ENCODE results near the gene SPRING1. TPM values are rescaled to one million over a fixed set of nuclear protein-coding genes. Genes with fewer than 3 reads are reported as not detected.
"Not testable (repeated sequence)": the region's sequence is repeated elsewhere in the genome, so short reads cannot be mapped to it uniquely, and the experiment has no call there.

The SPRING1 gene
- total and polyA plus RNA-seq, 2 of the 4 experiments (the other 2 are of a cell fraction) = 12.4 to 14.0 TPM

- H3K9ac ChIP-seq (ENCODE audit: low read depth, low read length) = no peak overlapping the region
- no peaks in the 10 kb centered on the region for H3K4me1 ChIP-seq (ENCODE audit: control insufficient read depth, insufficient read depth, low read length)
- no peak overlapping the region for H2BK20ac ChIP-seq (ENCODE audit: low read depth, low read length)
- H2AFZ ChIP-seq (replicated peaks; ENCODE audit: low read length, poor library complexity) = no peak overlapping the region
- in situ Hi-C loops (cut with MboI; ENCODE audit: low sequenced_read_pairs) = no loop called here
- H3K36me3 ChIP-seq (ENCODE audit: control insufficient read depth, insufficient read depth, low read length) = no peaks in the 10 kb centered on the region
- POLR2A ChIA-PET (ENCODE audit: unreplicated experiment) = interaction anchor here (0.5 kb wide), 1 partner anchor 460 kb away, joined by 3 read pairs; no protein-coding TSS in a partner anchor
- H4K91ac ChIP-seq (ENCODE audit: insufficient read depth, low read depth, low read length) = no peak overlapping the region
- no peak overlapping the region for H3K14ac ChIP-seq (replicated peaks; ENCODE audit: low read depth, low read length)
- no peak overlapping the region for H2AK9ac ChIP-seq (replicated peaks; ENCODE audit: low read depth, low read length, poor library complexity)
- no peak overlapping the region for H3K4ac ChIP-seq (ENCODE audit: low read depth, low read length)
- no peak overlapping the region for H2BK5ac ChIP-seq (ENCODE audit: low read depth, low read length, poor library complexity, severe bottlenecking)
- BruUV-seq (replicated peaks) = no TSS peak
- no peak overlapping the region for H3K4me2 ChIP-seq (ENCODE audit: low read depth, low read length)
- no peak overlapping the region for H3K4me3 ChIP-seq (ENCODE audit: insufficient read depth, low read depth, low read length)
- no peaks in the 10 kb centered on the region for H3K27me3 ChIP-seq (ENCODE audit: control insufficient read depth, insufficient read depth, low read length)
- no peak overlapping the region for H2BK15ac ChIP-seq (ENCODE audit: low read depth, low read length)
- dilution Hi-C loops (cut with HindIII; ENCODE audit: low sequenced_read_pairs, unreplicated experiment) = no loop called here
- H3K27ac ChIP-seq (ENCODE audit: insufficient read depth, low read length) = no peak overlapping the region
- H4K8ac ChIP-seq (ENCODE audit: low read depth in 2 of 2, low read length in 2 of 2) = no peak overlapping the region
- H3K23ac ChIP-seq (ENCODE audit: low read depth, low read length) = no peak overlapping the region
- H4K5ac ChIP-seq (ENCODE audit: low read depth, low read length) = no peak overlapping the region
- H3K9me3 ChIP-seq (ENCODE audit: control insufficient read depth, insufficient read depth, low read length) = no peaks in the 10 kb centered on the region
- no peaks in the 10 kb centered on the region for H3K9me1 ChIP-seq (ENCODE audit: insufficient read depth, low read length)
- no peak overlapping the region for H3K56ac ChIP-seq (ENCODE audit: extremely low read depth, insufficient read depth, low read length)
- no peaks in the 10 kb centered on the region for H4K20me1 ChIP-seq (ENCODE audit: insufficient read depth, low read length)
- WGBS, 2 experiments (ENCODE audit: extremely low coverage in 2 of 2, insufficient read length in 1 of 2) = no CpG with 5 or more reads among the region's 3 CpGs
- ATAC-seq (ENCODE audit: low read depth) = no peak
- TF ChIP-seq MAFK (IDR thresholded peaks at IDR 0.05; ENCODE audit: low read depth, low read length) (no peak), RFX5 (IDR thresholded peaks at IDR 0.05; ENCODE audit: low read depth, low read length) (no peak), MAZ (IDR thresholded peaks at IDR 0.05; ENCODE audit: borderline replicate concordance, low read depth, low read length) (no peak), CHD1 (IDR thresholded peaks at IDR 0.05; ENCODE audit: low read depth, low read length) (no peak), CTCF (conservative IDR thresholded peaks at IDR 0.05; ENCODE audit: low read depth, low read length) (no peak), BHLHE40 (IDR thresholded peaks at IDR 0.05; ENCODE audit: low read depth, low read length) (no peak)
- H3K18ac ChIP-seq (ENCODE audit: low read depth, low read length) = no peak overlapping the region
- CTCF ChIA-PET = interaction anchor here (0.6 kb wide), 1 partner anchor 408 kb away, joined by 4 read pairs; no protein-coding TSS in a partner anchor
- H3K79me1 ChIP-seq (ENCODE audit: low read depth in 1 of 2, low read length in 2 of 2) = no peaks in the 10 kb centered on the region
- H2AK5ac ChIP-seq (ENCODE audit: low read depth, low read length) = no peak overlapping the region
- no peak for DNase-seq
- intact Hi-C loops (cut with micrococcal nuclease) = no loop called here
- no peak overlapping the region for H2BK120ac ChIP-seq (ENCODE audit: low read depth, low read length)
Observed at GRCh38 chr12:116744766-116745165, 6.9 kb upstream of the SPRING1 start.

DNA sequence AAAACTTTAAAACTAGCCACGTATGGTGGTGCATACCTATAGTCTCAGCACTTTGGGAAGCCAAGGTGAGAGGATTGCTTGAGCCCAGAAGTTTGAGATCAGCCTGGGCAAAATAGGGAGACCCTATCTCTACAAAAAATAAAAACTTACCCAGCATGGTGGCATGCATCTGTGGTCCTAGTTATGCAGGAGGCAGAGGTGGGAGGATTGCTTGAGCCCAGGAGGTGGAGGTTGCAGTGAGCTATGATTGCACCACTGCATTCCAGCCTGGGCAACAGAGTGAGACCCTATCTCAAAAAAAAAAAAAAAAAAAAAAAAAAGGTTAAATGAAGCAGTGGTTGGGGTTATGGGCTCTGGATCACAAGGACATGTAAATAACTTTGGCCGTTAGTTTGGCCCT, 4.9 kb upstream of the SPRING1 start:
- DNase-seq; H3K4me1 ChIP-seq (ENCODE audit: control insufficient read depth, insufficient read depth, low read length); CTCF ChIA-PET; H4K8ac ChIP-seq (ENCODE audit: low read depth in 2 of 2, low read length in 2 of 2); H3K23ac ChIP-seq (ENCODE audit: low read depth, low read length); H2BK120ac ChIP-seq (ENCODE audit: low read depth, low read length); dilution Hi-C loops (cut with HindIII; ENCODE audit: low sequenced_read_pairs, unreplicated experiment); H2BK5ac ChIP-seq (ENCODE audit: low read depth, low read length, poor library complexity, severe bottlenecking); BruUV-seq (replicated peaks); intact Hi-C loops (cut with micrococcal nuclease); H4K91ac ChIP-seq (ENCODE audit: insufficient read depth, low read depth, low read length); H2BK20ac ChIP-seq (ENCODE audit: low read depth, low read length); in situ Hi-C loops (cut with MboI; ENCODE audit: low sequenced_read_pairs); H4K5ac ChIP-seq (ENCODE audit: low read depth, low read length); H3K4ac ChIP-seq (ENCODE audit: low read depth, low read length); H3K56ac ChIP-seq (ENCODE audit: extremely low read depth, insufficient read depth, low read length); H3K14ac ChIP-seq (replicated peaks; ENCODE audit: low read depth, low read length); H3K27me3 ChIP-seq (ENCODE audit: control insufficient read depth, insufficient read depth, low read length); H3K9me3 ChIP-seq (ENCODE audit: control insufficient read depth, insufficient read depth, low read length); H3K4me3 ChIP-seq (ENCODE audit: insufficient read depth, low read depth, low read length); H3K18ac ChIP-seq (ENCODE audit: low read depth, low read length); H2AK5ac ChIP-seq (ENCODE audit: low read depth, low read length); H4K20me1 ChIP-seq (ENCODE audit: insufficient read depth, low read length); H2BK15ac ChIP-seq (ENCODE audit: low read depth, low read length); H3K27ac ChIP-seq (ENCODE audit: insufficient read depth, low read length); H3K79me1 ChIP-seq (ENCODE audit: low read depth in 1 of 2, low read length in 2 of 2); H3K9ac ChIP-seq (ENCODE audit: low read depth, low read length); ATAC-seq (ENCODE audit: low read depth); H2AFZ ChIP-seq (replicated peaks; ENCODE audit: low read length, poor library complexity); H3K9me1 ChIP-seq (ENCODE audit: insufficient read depth, low read length); H3K36me3 ChIP-seq (ENCODE audit: control insufficient read depth, insufficient read depth, low read length); H2AK9ac ChIP-seq (replicated peaks; ENCODE audit: low read depth, low read length, poor library complexity); H3K4me2 ChIP-seq (ENCODE audit: low read depth, low read length): not testable (repeated sequence)
- POLR2A ChIA-PET (ENCODE audit: unreplicated experiment) = interaction anchor here (0.6 kb wide), 1 partner anchor 210 kb away, joined by 24 read pairs; no protein-coding TSS in a partner anchor
- no CpG with 5 or more reads among the region's 2 CpGs for WGBS, 2 experiments (ENCODE audit: extremely low coverage in 2 of 2, insufficient read length in 1 of 2)
